Adrenal gland (tissue), 12 donors: ENCODE results near the gene MNX1. TPM values are rescaled to one million over a fixed set of nuclear protein-coding genes. Genes with fewer than 3 reads are reported as not detected.

Experiments
- DNase-seq, 7 donors: peaks; one replicate each; pipeline ENCODE4 v3.0.0-alpha.2; 2019 to 2020
- H3K27ac ChIP-seq, 5 donors: fragments of 200-600 bp; sonication (generic) in 4 of 5; 1 replicate in 3 of 5; 2 replicates in 2 of 5; pipeline versions ENCODE4 v1.5.1 to v1.8.0; 2016 to 2020; ENCODE audit warnings: mild to moderate bottlenecking in 1 of 5
- H3K27me3 ChIP-seq: fragments of 200-600 bp; 2 replicates; pipeline ENCODE4 v1.8.0; 2021
- H3K36me3 ChIP-seq, 2 donors: fragments of 200-600 bp; replicated peaks in 1 of 2; 1 replicate in 1 of 2; 2 replicates in 1 of 2; pipeline versions ENCODE4 v1.5.1 to v1.8.0; 2018 to 2022
- H3K4me1 ChIP-seq, 2 donors: fragments of 200-600 bp; replicated peaks in 1 of 2; 1 replicate in 1 of 2; 2 replicates in 1 of 2; pipeline versions ENCODE4 v1.5.1 to v1.8.0; 2018 to 2021
- H3K4me3 ChIP-seq, 4 donors: fragments of 200-600 bp; sonication (generic) in 3 of 4; one replicate each; pipeline ENCODE4 v1.5.1; 2016 to 2018
- H3K9me3 ChIP-seq, 3 donors: fragments of 200-600 bp; sonication (generic) in 1 of 3; replicated peaks in 1 of 3; 1 replicate in 2 of 3; 2 replicates in 1 of 3; pipeline versions ENCODE4 v1.5.1 to v1.8.0; 2016 to 2021
- POLR2A ChIP-seq, 2 donors: fragments of 450-650 bp; IDR thresholded peaks; one replicate each; pipeline ENCODE4 v1.6.1; 2017; ENCODE audit warnings: antibody characterized with exemption in 2 of 2, mild to moderate bottlenecking in 2 of 2, moderate library complexity in 1 of 2
- WGBS, 4 donors: extraction: QIAGEN DNeasy Blood & Tissue Kit in 2 of 4; methylation state at CpG; one replicate each; pipeline versions ENCODE4 v1.1.5 to v1.1.7; 2013 to 2017; 5-methylcytosine and 5-hydroxymethylcytosine counted together
- intact Hi-C, 2 donors: fragments of 100-400 bp; cut with DNase I; formaldehyde crosslinking; loops; one replicate each; pipeline versions ENCODE4 v1.14.1 to v1.15.0; 2022 to 2023
- polyA plus RNA-seq, 3 donors: library from polyadenylated mRNA; stranded (reverse); fragments of 200-250 nt in 2 of 3; fragments of 350-450 nt in 1 of 3; fragmentation: Illumina TruSeq in 1 of 3; extraction: RNeasy Lipid Tissue Mini Kit (QIAGEN cat#74804) in 1 of 3; gene quantifications; one replicate each; pipeline ENCODE4 v1.2.3, GENCODE V29; 2013 to 2014
- total RNA-seq, 9 donors: library from RNA; depleted of rRNA in 4 of 9; stranded (reverse); fragments of >200 nt in 4 of 9; fragments of 120-200 nt in 1 of 9; fragmentation: NEBNext Ultra II Directional in 1 of 9; extraction: Animal tissue kit (Norgen Biotek cat#: 25700) in 1 of 9; gene quantifications; one replicate each; pipeline versions ENCODE4 v1.1.0 to v1.2.4, GENCODE V29; 2013 to 2023
- TF ChIP-seq, protein P1 (sequence below), 6 experiments: fragments of 450-650 bp in 4 of 6; fragments of 200-600 bp in 2 of 6; sonication (generic) in 1 of 6; IDR thresholded peaks; 1 replicate in 5 of 6; 2 replicates in 1 of 6; pipeline versions ENCODE4 v1.5.1 to v1.8.0; 2016 to 2021; ENCODE audit warnings: antibody characterized with exemption in 6 of 6, mild to moderate bottlenecking in 2 of 6, moderate library complexity in 1 of 6
- donor health status: healthy with polysubstance abuse.
- donor health status: Bipolar disorder and iron deficiency.
- donor health status: DM: yes; HTN: yes; CAD: no.
- donor health status: DM: no; HTN: no; CAD: no.
- donor health status: DM: no; HTN: no; CAD: no.
- donor health status: DM: yes; HTN: yes; CAD: no.

MNX1 gene
- total and polyA plus RNA-seq, 12 donors: 0.11 TPM; not detected in 10

DNA sequence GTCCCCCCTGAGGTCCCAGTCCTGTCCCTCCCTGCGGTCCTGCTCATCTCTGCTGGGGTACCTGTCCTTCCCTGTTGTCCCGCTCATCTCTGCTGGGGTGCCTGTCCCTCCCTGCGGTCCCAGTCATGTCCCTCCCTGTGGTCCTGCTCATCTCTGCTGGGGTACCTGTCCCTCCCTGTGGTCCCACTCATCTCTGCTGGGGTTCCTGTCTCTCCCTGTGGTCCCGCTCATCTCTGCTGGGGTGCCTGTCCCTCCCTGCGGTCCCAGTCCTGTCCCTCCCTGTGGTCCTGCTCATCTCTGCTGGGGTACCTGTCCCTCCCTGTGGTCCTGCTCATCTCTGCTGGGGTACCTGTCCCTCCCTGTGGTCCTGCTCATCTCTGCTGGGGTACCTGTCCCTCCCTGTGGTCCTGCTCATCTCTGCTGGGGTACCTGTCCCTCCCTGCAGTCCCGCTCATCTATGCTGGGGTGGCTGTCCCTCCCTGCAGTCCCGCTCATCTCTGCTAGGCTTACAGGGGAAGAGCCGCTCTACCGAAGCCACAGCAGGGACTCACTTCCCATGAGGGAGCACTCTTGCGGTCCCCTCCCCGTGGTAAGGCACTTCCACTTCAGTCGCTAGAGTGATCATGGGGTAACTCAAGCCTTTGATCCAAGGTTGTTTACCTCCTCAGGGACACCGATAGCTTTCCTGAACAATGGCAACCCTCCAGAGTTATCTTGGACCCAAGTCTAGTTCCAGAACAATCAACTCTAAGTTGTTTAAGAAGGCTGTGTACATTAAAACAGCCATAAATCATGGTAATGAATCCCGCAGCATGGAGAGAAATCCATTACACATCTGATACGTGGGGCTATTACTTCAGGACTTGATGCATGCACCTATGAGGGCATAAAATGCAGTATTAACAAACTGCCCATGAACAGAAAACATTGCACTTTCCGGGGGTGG, 46.8 kb upstream of the MNX1 start:
- Histone ChIP-seq H3K36me3 (no peaks in the 10 kb centered on the region), H3K27ac (no peak overlapping the region), H3K4me3 (no peak overlapping the region), H3K9me3 (peaks cover 0 to 4% (median 0%) of the 10 kb centered on the region in 3 donors), H3K27me3 (no peaks in the 10 kb centered on the region), H3K4me1 (no peaks in the 10 kb centered on the region)
- WGBS, 4 donors: 70 to 81% (median 80%) methylated on average over 11 to 16 of the region's 16 CpGs
- DNase-seq: no peak
- TF ChIP-seq, protein P1, sequence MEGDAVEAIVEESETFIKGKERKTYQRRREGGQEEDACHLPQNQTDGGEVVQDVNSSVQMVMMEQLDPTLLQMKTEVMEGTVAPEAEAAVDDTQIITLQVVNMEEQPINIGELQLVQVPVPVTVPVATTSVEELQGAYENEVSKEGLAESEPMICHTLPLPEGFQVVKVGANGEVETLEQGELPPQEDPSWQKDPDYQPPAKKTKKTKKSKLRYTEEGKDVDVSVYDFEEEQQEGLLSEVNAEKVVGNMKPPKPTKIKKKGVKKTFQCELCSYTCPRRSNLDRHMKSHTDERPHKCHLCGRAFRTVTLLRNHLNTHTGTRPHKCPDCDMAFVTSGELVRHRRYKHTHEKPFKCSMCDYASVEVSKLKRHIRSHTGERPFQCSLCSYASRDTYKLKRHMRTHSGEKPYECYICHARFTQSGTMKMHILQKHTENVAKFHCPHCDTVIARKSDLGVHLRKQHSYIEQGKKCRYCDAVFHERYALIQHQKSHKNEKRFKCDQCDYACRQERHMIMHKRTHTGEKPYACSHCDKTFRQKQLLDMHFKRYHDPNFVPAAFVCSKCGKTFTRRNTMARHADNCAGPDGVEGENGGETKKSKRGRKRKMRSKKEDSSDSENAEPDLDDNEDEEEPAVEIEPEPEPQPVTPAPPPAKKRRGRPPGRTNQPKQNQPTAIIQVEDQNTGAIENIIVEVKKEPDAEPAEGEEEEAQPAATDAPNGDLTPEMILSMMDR (IDR thresholded peaks at IDR 0.05): no peak
- no peak for TF ChIP-seq POLR2A (IDR thresholded peaks at IDR 0.05)
- intact Hi-C loops: no loop called here

DNA sequence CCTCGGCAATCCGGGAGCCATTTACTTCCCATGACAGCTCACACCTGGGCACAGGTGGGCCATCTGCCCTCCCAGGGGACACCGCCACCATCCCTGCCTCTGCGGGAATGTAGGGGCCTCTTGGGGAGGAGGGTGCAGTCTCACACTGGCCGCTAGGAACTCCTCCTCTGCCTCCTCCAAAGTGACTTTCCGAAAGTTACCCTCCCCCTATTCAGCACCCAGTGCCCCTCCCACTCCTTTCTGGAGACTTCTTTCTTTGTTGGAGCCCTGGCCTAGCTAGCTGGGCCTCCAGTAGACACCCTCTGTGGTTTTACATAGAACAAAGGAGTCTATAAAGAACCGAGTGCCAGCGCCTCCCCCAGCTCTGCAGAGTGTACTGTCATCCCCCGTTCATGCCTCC, 45.8 kb upstream of the MNX1 start:
- no peak for DNase-seq
- TF ChIP-seq, protein P1 (IDR thresholded peaks at IDR 0.05): no peak
- TF ChIP-seq POLR2A (IDR thresholded peaks at IDR 0.05): no peak
- Histone ChIP-seq H3K27ac (no peak overlapping the region), H3K27me3 (no peaks in the 10 kb centered on the region), H3K36me3 (no peaks in the 10 kb centered on the region), H3K4me1 (no peaks in the 10 kb centered on the region), H3K9me3 (no peaks in the 10 kb centered on the region), H3K4me3 (no peak overlapping the region)
- intact Hi-C loops: no loop called here
- 82 to 88% (median 84%) methylated on average over 6 to 9 of the region's 9 CpGs for WGBS, 4 donors

DNA sequence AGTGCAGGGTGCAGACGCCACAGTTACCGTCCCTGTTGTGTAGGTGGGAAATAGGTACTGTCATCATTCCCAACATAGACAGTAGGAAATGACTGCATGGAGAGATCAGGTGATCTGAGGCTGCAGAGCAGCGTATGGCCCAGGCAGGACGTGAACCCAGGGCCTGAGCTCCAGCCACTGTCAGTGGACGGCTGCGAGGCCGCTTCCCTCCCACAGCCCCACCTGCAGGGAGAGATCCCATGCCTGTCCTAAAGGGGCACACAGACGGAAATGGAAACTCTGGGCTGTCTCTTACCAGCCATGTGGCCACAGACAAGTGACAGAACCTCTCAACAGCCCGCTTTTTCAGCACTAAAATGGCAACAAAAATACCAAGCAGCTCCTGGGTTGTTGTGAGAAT, 44.5 kb upstream of the MNX1 start:
- DNase-seq: no peak
- H3K27ac ChIP-seq: no peak overlapping the region
- 57 to 75% (median 66%) methylated on average over 4 to 9 of the region's 9 CpGs for WGBS, 4 donors
- intact Hi-C loops: no loop called here
- no peaks in the 10 kb centered on the region for H3K36me3 ChIP-seq
- no peak overlapping the region for H3K4me3 ChIP-seq
- no peaks in the 10 kb centered on the region for H3K4me1 ChIP-seq
- H3K27me3 ChIP-seq: no peaks in the 10 kb centered on the region
- TF ChIP-seq, protein P1 (IDR thresholded peaks at IDR 0.05): no peak
- no peak for TF ChIP-seq POLR2A (IDR thresholded peaks at IDR 0.05)
- H3K9me3 ChIP-seq: no peaks in the 10 kb centered on the region

DNA sequence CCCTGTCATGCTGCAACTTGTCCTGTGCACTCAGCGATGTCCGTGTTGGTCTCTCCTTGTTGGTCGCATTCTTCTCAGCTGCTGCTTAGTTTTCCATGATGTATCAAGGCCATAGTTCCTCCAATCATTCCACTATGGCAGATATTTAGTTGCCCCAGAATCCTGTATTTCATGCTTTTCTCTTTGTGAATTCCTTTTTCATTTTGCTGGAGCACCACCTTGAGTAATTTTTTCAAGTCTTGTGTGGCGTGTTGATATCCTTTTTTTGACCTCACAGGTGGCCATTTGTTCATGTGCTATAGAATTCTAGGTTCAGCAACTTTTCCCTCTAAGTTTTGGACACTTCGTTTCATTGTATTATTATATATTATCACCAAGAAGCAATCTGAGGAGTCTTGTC, 42.7 kb upstream of the MNX1 start:
- 76 to 84% (median 82%) methylated on average over 5 of the region's 5 CpGs for WGBS, 4 donors
- H3K4me3 ChIP-seq: no peak overlapping the region
- DNase-seq: peak in 1 of 7 donors; percentile 2
- H3K36me3 ChIP-seq: no peaks in the 10 kb centered on the region
- H3K4me1 ChIP-seq: no peaks in the 10 kb centered on the region
- intact Hi-C loops: no loop called here
- H3K27me3 ChIP-seq: no peaks in the 10 kb centered on the region
- H3K9me3 ChIP-seq: no peaks in the 10 kb centered on the region
- TF ChIP-seq POLR2A (IDR thresholded peaks at IDR 0.05): no peak
- TF ChIP-seq, protein P1 (IDR thresholded peaks at IDR 0.05): no peak
- no peak overlapping the region for H3K27ac ChIP-seq
